Measurements from ENCODE around the gene MAGEB17.

- no peak for TF ChIP-seq POLR2AphosphoS5 (IDR thresholded peaks at IDR 0.05; ENCODE audit: borderline replicate concordance, low read depth, low read length)
- no peak for TF ChIP-seq EZH2 (IDR thresholded peaks at IDR 0.05)
- no peak for TF ChIP-seq FOXP2 (optimal IDR thresholded peaks at IDR 0.05; ENCODE audit: control extremely low read depth, extremely low read length, insufficient read depth)
Measured at GRCh38 chrX:16137416-16138107, 29.7 kb upstream of the MAGEB17 start.

Data from SK-N-MC (cell line).